ENCODE measurements around the gene CLN6. TPM values are rescaled to one million over a fixed set of nuclear protein-coding genes. Genes with fewer than 3 reads are reported as not detected.
A peak's percentile ranks its signal among the peaks of the same experiment; 100 is the strongest.
"Not testable (repeated sequence)": the region's sequence is repeated elsewhere in the genome, so short reads cannot be mapped to it uniquely, and the experiment has no call there.

CLN6 gene
- total RNA-seq, 1 donor from 2014 or later: 102 TPM

DNA sequence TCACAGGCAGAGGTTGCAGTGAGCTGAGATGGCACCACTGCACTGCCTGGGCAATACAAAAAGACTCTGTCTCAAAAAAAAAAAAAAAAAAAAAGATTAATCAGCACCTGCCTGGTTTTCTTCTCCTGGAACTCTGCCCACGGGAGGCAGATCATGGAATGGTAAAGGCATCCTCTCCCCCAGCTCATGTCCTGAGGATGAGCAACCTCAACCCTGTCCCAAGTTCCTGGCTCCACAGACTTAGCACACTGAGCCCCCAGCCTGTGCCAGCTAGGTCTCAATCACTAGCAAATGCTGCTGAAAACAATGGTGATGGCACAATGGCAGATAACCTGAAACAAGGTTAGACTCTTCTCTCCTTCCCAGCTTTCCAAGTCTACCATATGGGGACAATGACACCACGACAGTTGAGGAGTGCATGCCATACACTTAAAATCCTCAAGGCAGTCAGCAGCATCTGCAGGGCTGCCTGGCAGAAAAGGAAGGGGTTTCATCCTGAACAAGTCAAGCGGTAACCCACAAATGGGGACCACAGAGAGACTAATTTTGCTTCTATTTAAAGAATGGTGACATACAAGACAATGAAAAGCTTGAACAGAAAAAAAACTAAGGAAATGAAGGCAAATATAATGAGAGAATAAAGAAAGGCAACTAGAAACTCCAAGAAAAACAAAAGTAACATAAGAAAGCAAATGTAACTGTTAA lies 4.8 kb downstream of the CLN6 start:
- H3K27me3 Mint-ChIP-seq: no peaks in the 10 kb centered on the region
- H3K9me3 Mint-ChIP-seq: no peaks in the 10 kb centered on the region
- intact Hi-C loops (cut with micrococcal nuclease): no loop called here
- peaks cover 24% of the 10 kb centered on the region for H3K36me3 Mint-ChIP-seq (ENCODE audit: low read depth)
- peaks cover 34% of the 10 kb centered on the region for H3K4me1 Mint-ChIP-seq
- H3K4me3 Mint-ChIP-seq: peak overlapping the region; percentile 60
- peak overlapping the region; percentile 30 for H3K27ac Mint-ChIP-seq
- DNase-seq: peak; percentile 65

DNA sequence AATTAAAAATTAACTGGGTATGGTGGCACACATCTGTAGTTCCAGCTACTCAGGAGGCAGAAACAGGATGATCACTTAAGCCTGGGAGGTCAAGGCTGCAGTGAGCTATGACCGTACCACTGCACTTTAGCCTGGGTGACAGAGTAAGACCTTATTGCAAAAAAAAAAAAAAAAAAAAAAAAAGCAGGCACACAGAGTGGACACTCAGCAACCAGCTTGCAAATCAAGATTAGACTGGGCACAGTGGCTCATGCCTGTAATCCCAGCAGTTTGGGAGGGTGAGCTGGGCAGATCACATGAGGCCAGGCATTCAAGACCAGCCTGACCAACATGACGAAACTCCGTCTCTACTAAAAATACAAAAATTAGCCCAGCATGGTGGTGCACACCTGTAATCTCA lies 5.4 kb downstream of the CLN6 start:
- no peaks in the 10 kb centered on the region for H3K27me3 Mint-ChIP-seq
- intact Hi-C loops (cut with micrococcal nuclease): no loop called here

DNA sequence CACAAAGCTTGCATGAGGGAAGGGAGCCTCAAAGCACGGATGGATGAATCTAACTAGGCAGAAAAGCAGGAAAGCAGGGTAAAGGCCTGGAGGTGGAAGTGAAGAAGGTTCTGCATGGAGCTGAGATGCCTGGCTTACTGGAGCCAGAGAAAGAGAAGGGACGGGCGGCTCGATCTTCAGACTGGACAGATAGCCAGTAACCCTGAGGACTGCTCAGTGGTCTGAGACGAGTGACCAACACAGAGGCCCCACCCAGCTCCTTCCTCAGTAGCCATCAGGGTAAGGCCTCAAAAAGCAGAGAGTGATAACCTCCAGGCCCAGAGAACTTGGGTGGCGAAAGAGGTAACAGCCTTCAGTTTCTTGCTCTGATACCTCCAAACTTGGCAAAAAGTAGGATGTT lies 6.4 kb downstream of the CLN6 start:
- Mint-ChIP-seq H3K27me3 (no peaks in the 10 kb centered on the region), H3K36me3 (ENCODE audit: low read depth) (peaks cover 20% of the 10 kb centered on the region), H3K27ac (no peak overlapping the region), H3K9me3 (no peaks in the 10 kb centered on the region), H3K4me1 (peaks cover 28% of the 10 kb centered on the region), H3K4me3 (no peak overlapping the region)
- intact Hi-C loops (cut with micrococcal nuclease): no loop called here
- DNase-seq: no peak

More for the DNA sequence above, 5.4 kb downstream of the CLN6 start:
- H3K9me3 Mint-ChIP-seq: no peaks in the 10 kb centered on the region
- H3K4me1 Mint-ChIP-seq: peaks cover 33% of the 10 kb centered on the region
- H3K27ac Mint-ChIP-seq: no peak overlapping the region
- H3K36me3 Mint-ChIP-seq (ENCODE audit: low read depth): peaks cover 24% of the 10 kb centered on the region
- no peak for DNase-seq
- no peak overlapping the region for H3K4me3 Mint-ChIP-seq

DNA sequence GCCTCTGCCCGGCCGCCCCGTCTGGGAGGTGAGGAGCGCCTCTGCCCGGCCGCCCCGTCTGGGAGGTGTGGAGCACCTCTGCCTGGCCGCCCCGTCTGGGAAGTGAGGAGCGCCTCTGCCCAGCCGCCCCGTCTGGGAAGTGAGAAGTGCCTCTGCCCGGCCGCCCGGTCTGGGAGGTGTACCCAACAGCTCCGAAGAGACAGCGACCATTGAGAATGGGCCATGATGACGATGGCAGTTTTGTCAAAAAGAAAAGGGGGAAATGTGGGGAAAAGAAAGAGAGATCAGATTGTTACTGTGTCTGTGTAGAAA lies 7.1 kb downstream of the CLN6 start:
- H3K27ac Mint-ChIP-seq; H3K9me3 Mint-ChIP-seq; DNase-seq; H3K27me3 Mint-ChIP-seq; H3K4me3 Mint-ChIP-seq; intact Hi-C loops (cut with micrococcal nuclease): not testable (repeated sequence)
- Mint-ChIP-seq H3K36me3 (ENCODE audit: low read depth) (peaks cover 23% of the 10 kb centered on the region), H3K4me1 (peaks cover 20% of the 10 kb centered on the region)

DNA sequence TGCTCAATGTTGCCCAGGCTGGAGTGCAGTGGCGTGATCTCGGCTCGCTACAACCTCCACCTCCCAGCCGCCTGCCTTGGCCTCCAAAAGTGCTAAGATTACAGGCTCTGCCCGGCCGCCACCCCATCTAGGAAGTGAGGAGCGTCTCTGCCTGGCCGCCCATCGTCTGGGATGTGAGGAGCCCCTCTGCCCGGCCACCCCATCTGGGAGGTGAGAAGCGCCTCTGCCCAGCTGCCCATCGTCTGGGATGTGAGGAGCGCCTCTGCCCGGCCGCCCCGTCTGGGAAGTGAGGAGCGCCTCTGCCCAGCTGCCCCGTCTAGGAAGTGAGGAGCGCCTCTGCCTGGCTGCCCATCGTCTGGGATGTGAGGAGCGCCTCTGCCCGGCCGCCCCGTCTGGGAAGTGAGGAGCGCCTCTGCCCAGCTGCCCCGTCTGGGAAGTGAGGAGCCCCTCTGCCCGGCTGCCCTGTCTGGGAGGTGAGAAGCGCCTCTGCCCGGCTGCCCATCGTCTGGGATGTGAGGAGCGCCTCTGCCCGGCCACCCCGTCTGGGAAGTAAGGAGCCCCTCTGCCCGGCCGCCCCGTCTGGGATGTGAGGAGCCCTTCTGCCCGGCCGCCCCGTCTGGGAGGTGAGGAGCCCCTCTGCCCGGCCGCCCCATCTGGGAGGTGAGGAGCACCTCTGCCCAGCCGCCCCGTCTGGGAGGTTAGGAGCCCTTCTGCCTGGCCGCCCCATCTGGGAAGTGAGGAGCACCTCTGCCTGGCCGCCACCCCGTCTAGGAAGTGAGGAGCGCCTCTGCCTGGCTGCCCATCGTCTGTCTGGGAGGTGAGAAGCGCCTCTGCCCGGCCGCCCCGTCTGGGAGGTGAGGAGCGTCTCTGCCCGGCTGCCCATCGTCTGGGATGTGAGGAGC lies 7.7 kb downstream of the CLN6 start:
- H3K4me3 Mint-ChIP-seq; DNase-seq; H3K27ac Mint-ChIP-seq; H3K9me3 Mint-ChIP-seq; intact Hi-C loops (cut with micrococcal nuclease); H3K27me3 Mint-ChIP-seq: not testable (repeated sequence)
- H3K4me1 Mint-ChIP-seq: peaks cover 17% of the 10 kb centered on the region
- peaks cover 26% of the 10 kb centered on the region for H3K36me3 Mint-ChIP-seq (ENCODE audit: low read depth)

DNA sequence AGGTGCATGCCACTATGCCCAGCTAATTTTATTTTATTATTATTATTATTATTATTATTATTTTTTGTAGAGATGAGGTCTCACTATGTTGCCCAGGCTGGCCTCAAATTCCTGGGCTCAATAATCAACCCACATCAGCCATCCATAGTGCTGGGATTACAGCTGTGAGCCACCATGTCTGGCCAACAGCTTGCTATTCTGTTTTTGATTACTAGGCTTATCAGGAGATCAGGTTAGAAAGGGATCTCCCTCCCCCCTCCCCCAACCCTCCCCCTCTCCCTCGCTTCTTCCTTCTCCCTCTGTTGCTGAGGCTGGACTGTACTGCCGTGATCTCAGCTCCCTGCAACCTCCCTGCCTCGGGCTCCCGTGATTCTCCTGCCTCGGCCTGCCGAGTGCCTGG lies 8.6 kb downstream of the CLN6 start:
- no peak for DNase-seq
- Mint-ChIP-seq H3K36me3 (ENCODE audit: low read depth) (peaks cover 31% of the 10 kb centered on the region), H3K27ac (no peak overlapping the region), H3K4me1 (peaks cover 20% of the 10 kb centered on the region), H3K4me3 (no peak overlapping the region), H3K9me3 (no peaks in the 10 kb centered on the region), H3K27me3 (no peaks in the 10 kb centered on the region)
- intact Hi-C loops (cut with micrococcal nuclease): no loop called here

DNA sequence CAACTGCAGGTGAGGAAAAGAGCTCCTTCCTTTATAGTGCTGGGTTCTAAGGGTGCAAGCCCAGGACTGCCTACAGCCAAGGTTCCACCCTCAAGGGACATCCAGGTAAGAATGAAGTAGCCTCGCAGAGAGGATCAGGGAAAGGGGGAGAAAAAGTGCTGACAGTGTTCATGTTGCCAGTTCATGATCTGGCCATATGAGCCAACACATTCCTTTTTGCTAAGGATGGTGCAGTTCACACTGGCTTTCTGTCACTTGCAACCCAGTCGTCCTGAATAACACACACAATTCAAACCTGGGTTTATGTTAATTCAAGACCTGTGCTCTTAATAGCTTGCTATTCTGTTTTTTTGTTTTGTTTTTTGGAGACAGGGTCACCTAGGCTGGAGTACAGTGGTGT lies 9.0 kb downstream of the CLN6 start:
- Mint-ChIP-seq H3K36me3 (ENCODE audit: low read depth) (peaks cover 31% of the 10 kb centered on the region), H3K4me3 (no peak overlapping the region), H3K27me3 (no peaks in the 10 kb centered on the region), H3K9me3 (no peaks in the 10 kb centered on the region), H3K27ac (no peak overlapping the region), H3K4me1 (peaks cover 20% of the 10 kb centered on the region)
- intact Hi-C loops (cut with micrococcal nuclease): no loop called here
- no peak for DNase-seq

DNA sequence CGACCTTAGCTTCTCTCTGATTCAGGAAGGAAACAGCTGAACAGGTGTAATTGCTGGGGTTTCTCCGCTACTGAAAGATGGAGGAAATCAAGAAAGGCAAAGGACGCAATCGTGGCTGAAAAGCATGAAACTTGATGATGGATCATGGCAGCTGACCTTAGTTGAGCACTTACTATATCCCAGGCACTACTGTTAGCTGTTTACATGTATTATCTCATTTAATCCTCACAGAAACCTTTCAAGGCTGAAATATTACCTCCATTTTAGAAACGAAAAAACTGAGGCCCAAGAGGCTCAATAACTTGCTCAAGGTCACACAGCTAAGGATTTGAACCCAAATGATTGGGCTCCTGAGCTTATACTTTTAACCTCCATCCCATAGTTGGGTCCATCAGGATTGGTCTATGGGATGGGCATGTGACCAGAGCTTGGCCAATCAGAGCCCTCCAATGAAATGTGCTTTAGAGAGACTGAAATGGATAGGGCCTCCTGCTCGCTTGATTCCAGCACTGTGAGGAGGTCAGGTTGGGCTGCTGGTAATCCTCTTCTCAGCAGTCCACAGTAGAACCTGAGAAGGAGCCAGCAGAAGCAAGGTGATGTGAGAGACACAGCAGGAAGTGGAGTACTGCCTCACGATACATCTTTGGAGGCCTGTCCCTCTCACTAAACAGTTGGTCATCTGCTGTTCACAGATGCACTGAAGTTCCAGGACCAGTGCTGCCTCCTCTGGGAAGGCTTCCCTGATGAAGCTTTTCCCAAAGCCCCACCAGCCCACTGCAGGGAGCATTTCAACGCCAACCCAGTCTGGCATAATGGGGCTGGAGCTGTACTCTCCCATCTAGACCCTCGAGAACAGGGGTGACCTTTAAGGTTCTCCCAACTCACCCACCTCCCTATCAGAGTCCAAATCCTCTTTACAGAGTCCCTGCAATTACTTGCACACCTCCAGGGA lies 10.4 kb downstream of the CLN6 start:
- Mint-ChIP-seq H3K36me3 (ENCODE audit: low read depth) (peaks cover 26% of the 10 kb centered on the region), H3K9me3 (no peaks in the 10 kb centered on the region), H3K4me3 (no peak overlapping the region), H3K27ac (no peak overlapping the region), H3K4me1 (peaks cover 7% of the 10 kb centered on the region), H3K27me3 (no peaks in the 10 kb centered on the region)
- intact Hi-C loops (cut with micrococcal nuclease): no loop called here
- no peak for DNase-seq

DNA sequence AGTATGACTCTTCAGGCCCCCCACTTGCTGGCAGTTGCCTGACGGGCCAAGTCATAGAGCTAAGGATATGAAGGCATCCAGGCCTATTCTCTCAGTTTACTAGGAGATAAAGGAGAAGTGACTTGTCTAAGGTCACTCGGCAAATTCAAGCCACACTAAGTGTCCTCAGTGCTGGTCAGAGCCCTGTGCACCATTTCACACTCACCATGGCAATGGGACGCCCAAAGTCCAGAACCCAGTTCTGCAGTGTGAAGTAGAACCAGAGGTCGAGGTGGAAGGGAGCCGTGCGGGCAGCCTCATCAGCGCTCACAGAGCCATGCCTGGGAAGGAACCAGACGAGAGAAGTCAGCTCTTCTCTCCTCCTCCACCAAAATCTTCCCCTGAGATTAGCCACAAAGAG lies 11.2 kb downstream of the CLN6 start:
- DNase-seq: no peak
- Mint-ChIP-seq H3K27ac (no peak overlapping the region), H3K4me3 (no peak overlapping the region), H3K9me3 (no peaks in the 10 kb centered on the region), H3K36me3 (ENCODE audit: low read depth) (peaks cover 28% of the 10 kb centered on the region), H3K27me3 (no peaks in the 10 kb centered on the region), H3K4me1 (peaks cover 7% of the 10 kb centered on the region)
- intact Hi-C loops (cut with micrococcal nuclease): no loop called here

DNA sequence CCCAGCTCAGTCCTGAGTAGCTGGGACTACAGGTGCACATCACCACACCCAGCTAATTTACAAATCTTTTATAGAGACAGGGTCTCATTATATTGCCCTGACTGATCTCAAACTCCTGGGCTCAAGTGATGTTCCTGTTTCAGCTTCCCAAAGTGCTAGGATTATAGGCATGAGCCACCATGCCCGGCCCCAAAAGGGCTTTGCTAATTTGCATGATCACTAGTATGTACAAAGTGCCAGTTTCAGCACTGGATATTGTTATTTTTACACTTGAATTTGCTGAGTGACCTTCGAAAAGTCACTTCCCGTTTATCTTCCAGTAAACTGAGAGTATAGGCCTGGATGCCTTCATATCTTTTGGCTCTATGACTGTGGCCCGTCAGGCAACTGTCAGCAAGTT lies 12.2 kb downstream of the CLN6 start:
- Mint-ChIP-seq H3K36me3 (ENCODE audit: low read depth) (peaks cover 23% of the 10 kb centered on the region), H3K27ac (no peak overlapping the region), H3K9me3 (no peaks in the 10 kb centered on the region), H3K4me1 (peaks cover 5% of the 10 kb centered on the region), H3K27me3 (no peaks in the 10 kb centered on the region), H3K4me3 (no peak overlapping the region)
- no peak for DNase-seq
- intact Hi-C loops (cut with micrococcal nuclease): no loop called here

DNA sequence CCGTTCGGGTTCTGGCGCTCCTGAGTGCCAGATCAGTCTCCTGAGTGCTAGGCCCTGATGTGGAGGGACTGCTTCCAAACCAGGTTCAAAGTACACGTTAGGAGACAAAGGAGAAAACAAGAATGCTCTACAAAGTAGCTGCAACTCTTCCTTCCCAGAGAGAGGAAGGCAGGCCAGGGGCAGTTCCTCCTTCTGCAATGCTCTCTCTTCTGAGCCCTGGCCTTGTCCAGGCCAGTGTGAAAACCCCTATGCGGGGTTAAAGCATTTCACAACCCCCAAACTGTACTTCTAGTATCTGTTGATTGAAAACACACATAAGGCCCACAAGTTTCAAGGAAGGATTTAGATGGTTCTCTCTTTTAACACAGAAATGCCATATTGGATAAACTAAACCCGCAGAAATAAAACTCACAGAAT lies 14.7 kb downstream of the CLN6 start:
- Mint-ChIP-seq H3K36me3 (ENCODE audit: low read depth) (peaks cover 21% of the 10 kb centered on the region), H3K4me3 (no peak overlapping the region), H3K9me3 (no peaks in the 10 kb centered on the region), H3K27me3 (no peaks in the 10 kb centered on the region), H3K4me1 (peaks cover 8% of the 10 kb centered on the region), H3K27ac (no peak overlapping the region)
- DNase-seq: no peak
- intact Hi-C loops (cut with micrococcal nuclease): no loop called here

DNA sequence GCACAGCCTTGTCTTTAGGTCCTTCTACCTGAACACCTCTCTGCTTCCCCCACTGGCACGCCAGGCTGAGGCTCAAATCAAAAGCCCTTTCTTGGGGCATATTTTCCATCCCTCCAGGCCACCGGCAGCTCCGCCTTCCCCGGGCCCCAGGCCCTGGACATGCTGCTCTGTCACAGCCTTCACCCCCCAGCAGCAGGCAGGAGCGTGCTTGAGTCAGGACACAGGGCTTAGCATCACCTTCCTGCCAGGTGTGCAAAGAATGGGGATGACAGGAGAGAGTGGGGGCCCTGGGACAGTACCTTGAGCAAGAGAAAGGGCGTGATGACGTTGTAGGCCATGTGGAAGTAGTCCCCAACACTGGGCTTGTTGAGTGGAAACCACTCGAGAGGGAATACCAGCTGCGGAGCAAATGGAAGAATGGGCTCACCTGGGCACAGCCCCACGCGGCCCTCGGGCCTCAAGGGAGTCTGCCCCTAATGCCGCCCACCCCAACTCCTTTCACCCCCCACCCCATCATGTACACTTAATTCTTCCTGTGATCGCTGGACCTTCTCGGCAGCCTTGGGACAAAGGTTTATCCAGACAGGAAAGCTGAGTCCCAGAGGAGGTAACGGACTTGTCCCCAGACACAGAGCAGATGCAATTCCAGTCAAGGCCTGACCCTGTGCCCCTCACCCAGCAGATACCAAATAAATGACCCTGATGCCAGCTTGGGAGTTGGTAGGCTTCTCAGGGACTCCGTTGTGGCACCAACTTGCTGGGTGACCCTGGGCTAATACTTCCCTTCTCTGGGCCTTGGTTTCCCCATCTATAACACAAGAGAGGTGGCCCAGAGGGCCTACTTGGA lies 15.3 kb downstream of the CLN6 start:
- intact Hi-C loops (cut with micrococcal nuclease): no loop called here
- Mint-ChIP-seq H3K9me3 (no peaks in the 10 kb centered on the region), H3K27ac (no peak overlapping the region), H3K27me3 (no peaks in the 10 kb centered on the region), H3K4me1 (peaks cover 11% of the 10 kb centered on the region), H3K4me3 (no peak overlapping the region), H3K36me3 (ENCODE audit: low read depth) (peaks cover 23% of the 10 kb centered on the region)
- no peak for DNase-seq

DNA sequence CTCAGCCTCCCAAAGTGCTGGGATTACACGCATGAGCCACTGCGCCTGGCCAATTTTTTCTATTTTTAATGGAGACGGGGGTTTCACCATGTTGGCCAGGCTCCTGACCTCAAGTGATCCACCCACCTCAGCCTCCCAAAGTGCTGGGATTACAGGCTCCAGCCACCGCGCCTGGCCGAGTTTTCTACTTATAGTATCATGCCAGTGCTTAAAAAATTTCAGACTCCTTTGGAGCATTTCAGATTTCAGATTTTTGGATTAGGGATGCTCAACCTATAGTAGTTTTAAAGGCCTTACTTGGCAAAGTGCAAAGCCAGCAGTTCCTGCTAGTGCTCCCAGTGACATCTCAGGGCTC lies 16.1 kb downstream of the CLN6 start:
- H3K4me1 Mint-ChIP-seq: peaks cover 19% of the 10 kb centered on the region
- DNase-seq, H3K27me3 Mint-ChIP-seq: not testable (repeated sequence)

More for the DNA sequence above, 16.1 kb downstream of the CLN6 start:
- H3K27ac Mint-ChIP-seq; intact Hi-C loops (cut with micrococcal nuclease); H3K9me3 Mint-ChIP-seq; H3K4me3 Mint-ChIP-seq: not testable (repeated sequence)
- H3K36me3 Mint-ChIP-seq (ENCODE audit: low read depth): peaks cover 22% of the 10 kb centered on the region

Measured in activated CD4-positive, alpha-beta T cell treated with anti-CD3 and anti-CD28 coated beads, Interleukin-2, amount 10 ng/mL, durations not matched to agents 24 days and 14 days (primary cell).